Lower leg skin (tissue), 4 donors: ENCODE results near the gene TP53. TPM values are rescaled to one million over a fixed set of nuclear protein-coding genes. Genes with fewer than 3 reads are reported as not detected.

ENCODE experiments used
- DNase-seq, 2 donors: peaks; one replicate each; pipeline ENCODE4 v3.0.0-alpha.2; 2019; ENCODE audit warnings: low spot score in 2 of 2
- H3K4me3 ChIP-seq: fragments of 200-600 bp; sonication (generic); 2 replicates; pipeline ENCODE4 v1.5.1; 2017; ENCODE audit warnings: mild to moderate bottlenecking, low read depth; ENCODE audit not compliant: poor library complexity, severe bottlenecking
- POLR2A ChIP-seq, 2 donors: fragments of 450-650 bp; IDR thresholded peaks; one replicate each; pipeline ENCODE4 v1.6.1; 2016 to 2017; ENCODE audit warnings: antibody characterized with exemption in 2 of 2, mild to moderate bottlenecking in 1 of 2, moderate library complexity in 1 of 2
- WGBS, 2 donors: methylation state at CpG; one replicate each; pipeline ENCODE4 v1.1.5; 2018; 5-methylcytosine and 5-hydroxymethylcytosine counted together
- intact Hi-C: fragments of 100-400 bp; cut with DNase I; formaldehyde crosslinking; loops from one replicate; pipeline ENCODE4 v1.15.0; 2023; ENCODE audit warnings: low total_unique reads
- total RNA-seq, 4 donors: library from RNA; depleted of rRNA; stranded (reverse); fragments of >200 nt; gene quantifications; one replicate each; pipeline ENCODE4 v1.1.0, GENCODE V29; 2016
- TF ChIP-seq, protein P1 (sequence below), 3 donors: fragments of 450-650 bp; IDR thresholded peaks; one replicate each; pipeline ENCODE4 v1.5.1; 2016; ENCODE audit warnings: antibody characterized with exemption in 3 of 3, mild to moderate bottlenecking in 3 of 3, moderate library complexity in 2 of 3

Gene TP53
- total RNA-seq, 4 donors from 2014 or later: 42.8 to 57.3 (median 50.8) TPM

- 1 to 2% methylated on average over 25 to 31 of the region's 45 CpGs for WGBS, 2 donors
- H3K4me3 ChIP-seq: peak within 1 kb of the TSS; percentile 16
- intact Hi-C loops: no loop called here
- no peak for DNase-seq
- TF ChIP-seq POLR2A (IDR thresholded peaks at IDR 0.05): no peak
- TF ChIP-seq, protein P1, sequence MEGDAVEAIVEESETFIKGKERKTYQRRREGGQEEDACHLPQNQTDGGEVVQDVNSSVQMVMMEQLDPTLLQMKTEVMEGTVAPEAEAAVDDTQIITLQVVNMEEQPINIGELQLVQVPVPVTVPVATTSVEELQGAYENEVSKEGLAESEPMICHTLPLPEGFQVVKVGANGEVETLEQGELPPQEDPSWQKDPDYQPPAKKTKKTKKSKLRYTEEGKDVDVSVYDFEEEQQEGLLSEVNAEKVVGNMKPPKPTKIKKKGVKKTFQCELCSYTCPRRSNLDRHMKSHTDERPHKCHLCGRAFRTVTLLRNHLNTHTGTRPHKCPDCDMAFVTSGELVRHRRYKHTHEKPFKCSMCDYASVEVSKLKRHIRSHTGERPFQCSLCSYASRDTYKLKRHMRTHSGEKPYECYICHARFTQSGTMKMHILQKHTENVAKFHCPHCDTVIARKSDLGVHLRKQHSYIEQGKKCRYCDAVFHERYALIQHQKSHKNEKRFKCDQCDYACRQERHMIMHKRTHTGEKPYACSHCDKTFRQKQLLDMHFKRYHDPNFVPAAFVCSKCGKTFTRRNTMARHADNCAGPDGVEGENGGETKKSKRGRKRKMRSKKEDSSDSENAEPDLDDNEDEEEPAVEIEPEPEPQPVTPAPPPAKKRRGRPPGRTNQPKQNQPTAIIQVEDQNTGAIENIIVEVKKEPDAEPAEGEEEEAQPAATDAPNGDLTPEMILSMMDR (IDR thresholded peaks at IDR 0.05): no peak
These were observed 17.4 kb upstream of the TP53 start, which contains the start of gene EFNB3 for GRCh38 chr17:7704601-7705268. Gene EFNB3 (plus strand): TSS chr17:7705202. CDS start chr17:7705599, 397 bp downstream.

DNA sequence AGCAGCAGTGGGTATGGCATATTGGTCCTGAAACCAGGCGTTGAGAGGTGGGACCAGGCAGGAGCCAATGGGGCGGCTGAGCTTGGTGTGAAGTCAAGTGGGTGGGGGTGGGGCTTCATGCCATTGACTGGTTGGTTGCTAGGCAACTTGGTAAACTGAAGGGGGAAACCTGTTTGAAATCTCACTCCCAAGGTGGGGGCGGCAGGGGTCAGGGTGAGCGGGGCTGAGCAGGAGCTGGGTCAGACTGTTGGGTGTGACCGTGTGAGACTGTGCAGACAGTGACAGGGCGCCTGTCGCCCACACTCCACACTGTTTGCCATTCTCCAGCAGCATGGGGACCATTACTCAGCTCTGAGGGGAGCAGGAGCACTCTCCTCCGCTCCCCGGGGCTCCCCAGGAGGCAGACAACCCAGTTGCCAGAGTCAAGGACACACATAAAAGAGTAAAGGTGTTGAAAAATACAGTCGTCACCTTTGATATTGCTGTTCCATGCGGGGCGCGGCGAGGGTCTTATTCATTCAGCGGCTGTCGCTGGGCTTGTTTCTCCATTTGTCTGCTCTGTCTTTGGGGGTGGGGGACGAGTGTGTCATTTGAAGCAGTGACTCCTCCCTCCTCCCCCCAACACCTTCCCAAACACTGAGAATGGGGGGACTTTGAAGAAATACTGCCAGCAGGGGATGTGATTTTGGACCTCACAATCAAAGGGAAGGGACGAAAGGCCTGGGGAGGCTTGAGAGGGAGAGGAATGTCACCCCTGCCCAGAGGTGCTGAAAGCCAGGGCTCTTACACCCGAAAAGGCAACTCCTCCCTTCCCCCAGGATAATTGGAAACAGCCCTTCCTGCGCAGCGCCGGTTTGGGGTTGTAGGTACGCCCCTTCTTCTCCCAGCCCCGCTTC, 16.5 kb upstream of the TP53 start:
- 17 to 24% methylated on average over 23 to 24 of the region's 24 CpGs for WGBS, 2 donors
- no peak overlapping the region for H3K4me3 ChIP-seq
- TF ChIP-seq, protein P1 (IDR thresholded peaks at IDR 0.05): no peak
- no peak for TF ChIP-seq POLR2A (IDR thresholded peaks at IDR 0.05)
- no peak for DNase-seq
- intact Hi-C loops: no loop called here

DNA sequence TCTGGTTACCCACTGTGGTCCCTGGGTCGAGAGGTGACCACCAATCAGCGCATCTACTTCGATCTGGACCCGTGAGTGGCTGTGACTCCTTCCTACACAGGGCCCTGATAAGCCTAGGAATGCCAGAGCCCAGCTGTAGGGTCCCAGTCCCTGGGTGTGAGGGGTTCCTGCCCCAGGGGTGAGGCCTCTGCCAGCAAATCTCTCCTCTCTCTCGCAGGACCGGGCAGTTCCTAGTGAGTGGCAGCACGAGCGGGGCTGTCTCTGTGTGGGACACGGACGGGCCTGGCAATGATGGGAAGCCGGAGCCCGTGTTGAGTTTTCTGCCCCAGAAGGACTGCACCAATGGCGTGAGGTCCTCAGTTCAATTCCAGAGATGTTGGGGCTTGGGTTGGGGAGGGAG, 15.5 kb upstream of the TP53 start:
- 93 to 97% methylated on average over 5 to 13 of the region's 13 CpGs for WGBS, 2 donors
- intact Hi-C loops: no loop called here
- no peak for TF ChIP-seq POLR2A (IDR thresholded peaks at IDR 0.05)
- TF ChIP-seq, protein P1 (IDR thresholded peaks at IDR 0.05): no peak
- DNase-seq: no peak
- no peak overlapping the region for H3K4me3 ChIP-seq

DNA sequence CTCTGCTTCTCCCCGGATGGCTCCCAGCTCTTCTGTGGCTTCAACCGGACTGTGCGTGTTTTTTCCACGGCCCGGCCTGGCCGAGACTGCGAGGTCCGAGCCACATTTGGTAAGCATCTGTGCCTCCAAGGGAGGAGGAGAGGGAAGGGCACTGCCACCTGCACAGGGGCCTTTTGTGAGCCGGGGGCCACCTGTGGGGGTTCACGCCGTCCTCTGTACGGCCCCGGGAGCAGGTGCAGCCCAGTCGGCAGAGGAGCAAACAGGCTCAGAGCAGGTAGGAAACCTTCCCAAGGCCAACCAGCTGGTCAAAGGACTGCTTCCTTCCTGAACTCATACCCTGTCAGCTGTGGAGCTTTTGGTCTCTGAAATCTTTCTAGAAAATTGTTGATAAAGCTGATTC, 14.4 kb upstream of the TP53 start:
- intact Hi-C loops: no loop called here
- no peak for TF ChIP-seq POLR2A (IDR thresholded peaks at IDR 0.05)
- TF ChIP-seq, protein P1 (IDR thresholded peaks at IDR 0.05): no peak
- DNase-seq: no peak
- 92 to 94% methylated on average over 14 of the region's 14 CpGs for WGBS, 2 donors
- H3K4me3 ChIP-seq: no peak overlapping the region

GRCh38 chr17:7700510-7700909, 13.2 kb upstream of the TP53 start:
- TF ChIP-seq, protein P1 (IDR thresholded peaks at IDR 0.05): no peak
- no peak for TF ChIP-seq POLR2A (IDR thresholded peaks at IDR 0.05)
- intact Hi-C loops: no loop called here
- DNase-seq: no peak
- WGBS, 2 donors: 94 to 97% methylated on average over 7 of the region's 7 CpGs
- H3K4me3 ChIP-seq: no peak overlapping the region
